GM19395 (cell line): ENCODE data around the gene IGFBP6.

ENCODE experiments used
- ATAC-seq: cut with Tn5 transposase; IDR thresholded peaks from one replicate; pipeline ENCODE4 v1.9.1; 2021; ENCODE audit warnings: mild to moderate bottlenecking, moderate library complexity; ENCODE audit not compliant: unreplicated experiment

Gene IGFBP6

GRCh38 chr12:53097564-53098353 is at the start of gene IGFBP6:
Gene IGFBP6 (plus strand): TSS chr12:53097667. CDS start chr12:53097718, 51 bp downstream.
- ATAC-seq, result no peak

- no peak for ATAC-seq
Measured at GRCh38 chr12:53048033-53048779, 49.3 kb upstream of the IGFBP6 start.

GRCh38 chr12:53048780-53049401 is 48.6 kb upstream of the IGFBP6 start:
- ATAC-seq, result no peak

GRCh38 chr12:53049571-53050318 is 47.7 kb upstream of the IGFBP6 start, which contains the start of gene TNS2:
Gene TNS2 (plus strand): TSS chr12:53050065. CDS start chr12:53050186, 121 bp downstream.
- ATAC-seq, result no peak

- ATAC-seq, result no peak
Measured at GRCh38 chr12:53050426-53051057, 46.9 kb upstream of the IGFBP6 start.

- ATAC-seq, result no peak
Measured at GRCh38 chr12:53051058-53051880, 46.2 kb upstream of the IGFBP6 start.

GRCh38 chr12:53051881-53052412 is 45.5 kb upstream of the IGFBP6 start:
- no peak for ATAC-seq

- no peak for ATAC-seq
Measured at GRCh38 chr12:53052419-53053217, 44.8 kb upstream of the IGFBP6 start.

GRCh38 chr12:53053218-53054111 is 44.0 kb upstream of the IGFBP6 start:
- ATAC-seq, result peak; percentile 7

- ATAC-seq, result peak; percentile 93
Measured at GRCh38 chr12:53054112-53054878, 43.2 kb upstream of the IGFBP6 start.

- no peak for ATAC-seq
Measured at GRCh38 chr12:53055471-53056266, 41.8 kb upstream of the IGFBP6 start.

GRCh38 chr12:53056296-53056695 is 41.2 kb upstream of the IGFBP6 start:
- no peak for ATAC-seq

- ATAC-seq, result no peak
Measured at GRCh38 chr12:53056901-53057300, 40.6 kb upstream of the IGFBP6 start.

GRCh38 chr12:53057816-53058500 is 39.5 kb upstream of the IGFBP6 start:
- ATAC-seq, result no peak

- no peak for ATAC-seq
Measured at GRCh38 chr12:53058674-53059433, 38.6 kb upstream of the IGFBP6 start.
